Tibial artery (tissue), 4 donors: ENCODE measurements around the gene MDFIC.

Experiments
- DNase-seq, 2 donors: peaks; one replicate each; pipeline ENCODE4 v3.0.0-alpha.2; 2019
- H3K27ac ChIP-seq, 2 donors: fragments of 200-600 bp; sonication (generic) in 1 of 2; 1 replicate in 1 of 2; 2 replicates in 1 of 2; pipeline ENCODE4 v1.5.1; 2018 to 2019; ENCODE audit warnings: mild to moderate bottlenecking in 1 of 2
- H3K27me3 ChIP-seq, 2 donors: fragments of 200-600 bp; sonication (generic) in 1 of 2; one replicate each; pipeline versions ENCODE4 v1.5.1 to v1.6.0; 2016 to 2019
- H3K36me3 ChIP-seq, 3 donors: fragments of 200-600 bp; sonication (generic) in 2 of 3; one replicate each; pipeline ENCODE4 v1.5.1; 2016 to 2019; ENCODE audit warnings: mild to moderate bottlenecking in 2 of 3
- H3K4me1 ChIP-seq, 4 donors: fragments of 200-600 bp; sonication (generic) in 2 of 4; 1 replicate in 3 of 4; 2 replicates in 1 of 4; pipeline ENCODE4 v1.5.1; 2016 to 2019
- H3K4me3 ChIP-seq, 2 donors: fragments of 200-600 bp; sonication (generic) in 1 of 2; 1 replicate in 1 of 2; 2 replicates in 1 of 2; pipeline ENCODE4 v1.5.1; 2018 to 2019; ENCODE audit warnings: mild to moderate bottlenecking in 2 of 2
- H3K9me3 ChIP-seq, 3 donors: fragments of 200-600 bp; sonication (generic) in 1 of 3; one replicate each; pipeline ENCODE4 v1.5.1; 2016 to 2019
- intact Hi-C: fragments of 100-400 bp; cut with DNase I; formaldehyde crosslinking; loops from one replicate; pipeline ENCODE4 v1.15.0; 2023; ENCODE audit warnings: low total_unique reads
- TF ChIP-seq, protein P1 (sequence below), 2 experiments: fragments of 200-600 bp in 1 of 2; fragments of 450-650 bp in 1 of 2; IDR thresholded peaks; one replicate each; pipeline ENCODE4 v1.5.1; 2017 to 2019; ENCODE audit warnings: antibody characterized with exemption in 2 of 2, mild to moderate bottlenecking in 1 of 2, moderate library complexity in 1 of 2

Gene MDFIC

DNA sequence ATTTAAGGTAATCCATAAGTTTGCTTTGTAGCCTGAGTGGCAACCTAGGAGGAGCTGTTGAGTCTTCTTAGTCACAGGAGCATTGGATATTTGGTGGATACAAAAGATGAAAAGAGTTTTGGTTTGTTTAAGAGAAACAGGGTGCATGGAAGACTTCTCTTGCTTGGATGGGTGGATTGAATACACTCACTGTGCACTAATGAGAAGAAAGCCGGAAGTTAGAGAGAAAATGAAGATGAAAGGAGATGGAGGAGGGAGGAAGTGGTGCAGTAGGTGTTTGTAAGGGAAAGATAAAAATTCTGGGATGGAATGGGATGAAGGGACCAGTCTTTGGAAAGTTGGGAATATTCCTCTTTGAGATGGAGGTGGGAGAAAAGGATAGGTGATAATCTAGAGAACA, 7.7 kb downstream of the MDFIC start:
- Histone ChIP-seq H3K4me3 (no peak overlapping the region), H3K27ac (no peak overlapping the region), H3K4me1 (peaks cover 0 to 42% (median 3%) of the 10 kb centered on the region in 4 donors), H3K27me3 (no peaks in the 10 kb centered on the region), H3K36me3 (no peaks in the 10 kb centered on the region), H3K9me3 (no peaks in the 10 kb centered on the region)
- TF ChIP-seq, protein P1, sequence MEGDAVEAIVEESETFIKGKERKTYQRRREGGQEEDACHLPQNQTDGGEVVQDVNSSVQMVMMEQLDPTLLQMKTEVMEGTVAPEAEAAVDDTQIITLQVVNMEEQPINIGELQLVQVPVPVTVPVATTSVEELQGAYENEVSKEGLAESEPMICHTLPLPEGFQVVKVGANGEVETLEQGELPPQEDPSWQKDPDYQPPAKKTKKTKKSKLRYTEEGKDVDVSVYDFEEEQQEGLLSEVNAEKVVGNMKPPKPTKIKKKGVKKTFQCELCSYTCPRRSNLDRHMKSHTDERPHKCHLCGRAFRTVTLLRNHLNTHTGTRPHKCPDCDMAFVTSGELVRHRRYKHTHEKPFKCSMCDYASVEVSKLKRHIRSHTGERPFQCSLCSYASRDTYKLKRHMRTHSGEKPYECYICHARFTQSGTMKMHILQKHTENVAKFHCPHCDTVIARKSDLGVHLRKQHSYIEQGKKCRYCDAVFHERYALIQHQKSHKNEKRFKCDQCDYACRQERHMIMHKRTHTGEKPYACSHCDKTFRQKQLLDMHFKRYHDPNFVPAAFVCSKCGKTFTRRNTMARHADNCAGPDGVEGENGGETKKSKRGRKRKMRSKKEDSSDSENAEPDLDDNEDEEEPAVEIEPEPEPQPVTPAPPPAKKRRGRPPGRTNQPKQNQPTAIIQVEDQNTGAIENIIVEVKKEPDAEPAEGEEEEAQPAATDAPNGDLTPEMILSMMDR (IDR thresholded peaks at IDR 0.05) = no peak
- DNase-seq = no peak
- intact Hi-C loops = no loop called here

DNA sequence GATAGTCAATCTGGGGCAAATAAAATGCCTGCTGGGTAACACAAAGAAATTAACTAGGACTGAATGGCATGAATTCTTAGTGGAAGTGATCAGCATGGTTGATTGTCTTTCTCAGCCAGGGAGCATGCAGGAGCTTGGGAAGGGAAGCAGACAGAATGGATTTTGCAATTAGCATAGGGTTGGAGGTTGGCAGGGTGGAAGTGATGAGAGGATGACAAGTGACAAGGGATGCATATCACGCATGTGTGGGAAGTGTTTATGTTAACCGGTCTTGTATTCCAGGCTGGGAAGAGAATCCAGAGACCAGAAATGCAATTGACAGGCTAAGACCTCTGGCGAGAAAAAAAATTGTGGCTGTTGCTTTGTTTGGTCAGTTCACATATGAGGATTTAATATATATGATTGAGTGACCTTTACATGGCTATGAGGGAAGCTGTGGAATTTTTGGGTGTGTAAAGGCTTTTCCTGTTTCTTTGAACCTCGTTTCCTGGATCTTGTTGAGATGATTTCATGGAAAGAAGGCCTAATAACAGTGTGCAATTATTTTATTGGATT, 8.3 kb downstream of the MDFIC start:
- Histone ChIP-seq H3K36me3 (no peaks in the 10 kb centered on the region), H3K4me1 (peaks cover 0 to 48% (median 5%) of the 10 kb centered on the region in 4 donors), H3K4me3 (no peak overlapping the region), H3K27ac (no peak overlapping the region), H3K27me3 (no peaks in the 10 kb centered on the region), H3K9me3 (no peaks in the 10 kb centered on the region)
- no peak for DNase-seq
- intact Hi-C loops = no loop called here
- TF ChIP-seq, protein P1 (IDR thresholded peaks at IDR 0.05) = no peak

DNA sequence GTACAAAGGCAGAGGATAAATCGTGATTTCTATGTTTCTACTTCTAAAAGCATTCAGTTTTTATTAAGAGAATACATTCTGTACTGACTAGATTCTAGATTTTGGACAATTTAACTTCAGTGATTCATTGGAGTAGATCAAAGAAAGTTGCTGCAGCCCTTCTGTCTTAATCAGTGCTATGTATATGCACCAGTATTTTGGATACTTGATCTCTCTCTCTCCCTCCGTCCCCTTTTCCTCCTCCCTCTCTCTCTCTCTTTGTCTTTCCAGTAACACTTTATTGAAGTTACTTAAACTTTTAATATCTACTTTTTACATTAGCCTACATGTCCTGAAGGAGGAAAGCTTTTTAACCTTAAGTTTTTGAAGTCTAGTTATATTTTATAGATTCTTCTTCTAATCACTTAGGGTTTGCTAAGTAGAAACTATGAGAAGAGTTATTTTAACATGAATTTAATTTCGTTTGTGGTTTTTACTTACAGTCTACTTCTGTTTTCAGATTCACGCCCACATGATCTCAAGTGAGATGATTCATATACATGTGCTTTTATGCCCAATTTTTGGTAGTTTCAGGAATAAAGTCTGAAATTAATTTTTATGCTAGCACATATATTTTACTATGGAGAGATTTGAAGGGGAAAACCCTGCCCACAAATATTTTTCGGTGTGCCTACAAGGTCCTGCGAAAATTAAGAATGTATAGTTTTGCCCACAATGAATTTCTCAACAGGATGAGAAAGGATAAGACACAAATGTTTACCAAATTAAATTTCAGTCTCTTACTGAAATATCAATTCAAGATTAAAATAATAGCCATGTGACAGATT, 9.1 kb downstream of the MDFIC start:
- Histone ChIP-seq H3K36me3 (no peaks in the 10 kb centered on the region), H3K4me3 (no peak overlapping the region), H3K27ac (no peak overlapping the region), H3K9me3 (no peaks in the 10 kb centered on the region), H3K27me3 (no peaks in the 10 kb centered on the region), H3K4me1 (peaks cover 0 to 46% (median 6%) of the 10 kb centered on the region in 4 donors)
- no peak for DNase-seq
- TF ChIP-seq, protein P1 (IDR thresholded peaks at IDR 0.05) = no peak
- intact Hi-C loops = no loop called here

DNA sequence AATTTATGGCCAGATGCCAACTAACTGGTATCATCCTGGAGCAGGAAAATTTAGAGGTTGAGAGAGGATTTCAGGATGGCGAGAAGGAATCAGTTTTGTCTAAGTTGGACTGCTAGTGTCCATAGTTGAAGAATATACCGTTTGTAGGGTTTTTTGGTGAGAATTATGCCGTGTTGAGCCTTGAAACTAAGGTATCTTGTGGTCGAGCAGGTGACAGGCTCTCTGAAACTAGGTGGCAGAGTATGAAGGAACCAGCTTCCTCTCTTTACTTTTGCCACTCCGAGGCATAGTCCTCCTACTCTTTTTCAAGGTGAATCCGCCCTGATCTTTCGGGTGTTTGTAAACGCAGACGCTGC, 9.7 kb downstream of the MDFIC start:
- intact Hi-C loops = no loop called here
- DNase-seq = no peak
- no peaks in the 10 kb centered on the region for H3K27me3 ChIP-seq
- H3K36me3 ChIP-seq = no peaks in the 10 kb centered on the region
- H3K27ac ChIP-seq = no peak overlapping the region
- peaks cover 0 to 46% (median 6%) of the 10 kb centered on the region in 4 donors for H3K4me1 ChIP-seq
- TF ChIP-seq, protein P1 (IDR thresholded peaks at IDR 0.05) = no peak
- no peak overlapping the region for H3K4me3 ChIP-seq
- no peaks in the 10 kb centered on the region for H3K9me3 ChIP-seq

DNA sequence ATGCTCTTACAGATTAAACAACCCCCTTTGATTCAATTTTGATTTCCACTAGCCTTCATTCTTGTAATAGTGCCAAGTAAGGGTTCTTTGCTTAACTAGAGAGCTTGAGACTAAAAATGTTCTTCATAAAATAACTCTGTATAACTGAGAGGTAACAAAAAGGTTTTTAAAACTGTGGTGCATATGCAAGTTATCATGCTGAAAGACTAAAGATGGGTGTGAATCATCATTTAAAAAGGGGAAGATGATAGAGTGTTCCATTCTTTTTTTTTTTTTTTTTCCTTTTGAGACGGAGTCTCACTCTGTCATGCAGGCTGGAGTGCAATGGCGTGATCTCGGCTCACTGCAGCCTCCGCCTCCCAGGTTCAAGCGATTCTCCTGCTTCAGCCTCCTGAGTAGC, 11.1 kb downstream of the MDFIC start:
- H3K36me3 ChIP-seq = no peaks in the 10 kb centered on the region
- TF ChIP-seq, protein P1 (IDR thresholded peaks at IDR 0.05) = no peak
- no peaks in the 10 kb centered on the region for H3K9me3 ChIP-seq
- no peaks in the 10 kb centered on the region for H3K27me3 ChIP-seq
- H3K4me3 ChIP-seq = no peak overlapping the region
- H3K27ac ChIP-seq = no peak overlapping the region
- H3K4me1 ChIP-seq = peaks cover 0 to 45% (median 6%) of the 10 kb centered on the region in 4 donors
- no peak for DNase-seq
- intact Hi-C loops = no loop called here
